Natural killer cell (primary cell): ENCODE measurements around the gene RGS6. TPM values are rescaled to one million over a fixed set of nuclear protein-coding genes. Genes with fewer than 3 reads are reported as not detected.

ENCODE experiments used
- ATAC-seq, 3 donors: fragments of 150-1000 bp in 2 of 3; fragments of 200-7000 bp in 1 of 3; cut with Tn5 transposase; 1 replicate in 1 of 3; 2 replicates in 2 of 3; pipeline ENCODE4 v1.10.0; 2021; ENCODE audit warnings: mild to moderate bottlenecking in 2 of 3, moderate library complexity in 2 of 3
- DNase-seq, 2 donors: peaks; one replicate each; pipeline versions ENCODE4 v3.0.0 to v3.0.0-alpha.2; 2013 to 2021; ENCODE audit warnings: mixed read lengths in 1 of 2
- H3K27ac ChIP-seq: one replicate; pipeline ENCODE4 v1.5.1; 2013; ENCODE audit warnings: mild to moderate bottlenecking, low read length
- H3K27me3 ChIP-seq: one replicate; pipeline ENCODE4 v1.6.1; 2013; ENCODE audit warnings: low read length; ENCODE audit not compliant: control insufficient read depth, insufficient read depth
- H3K36me3 ChIP-seq: one replicate; pipeline ENCODE4 v1.6.1; 2013; ENCODE audit warnings: low read length; ENCODE audit not compliant: control insufficient read depth, insufficient read depth
- H3K4me1 ChIP-seq: one replicate; pipeline ENCODE4 v1.6.1; 2013; ENCODE audit warnings: low read length; ENCODE audit not compliant: control insufficient read depth, insufficient read depth
- H3K4me3 ChIP-seq: one replicate; pipeline ENCODE4 v1.5.1; 2013; ENCODE audit warnings: low read length
- H3K9me3 ChIP-seq: one replicate; pipeline ENCODE4 v1.6.1; 2013; ENCODE audit warnings: low read length; ENCODE audit not compliant: control insufficient read depth, insufficient read depth
- H3K27ac Mint-ChIP-seq, 2 donors: one replicate each; pipeline ENCODE4 v1.8.0; 2022; ENCODE audit warnings: mild to moderate bottlenecking in 2 of 2, mixed read lengths in 2 of 2, moderate library complexity in 1 of 2
- H3K27me3 Mint-ChIP-seq, 2 donors: one replicate each; pipeline ENCODE4 v1.8.0; 2022; ENCODE audit warnings: low read depth in 2 of 2, mixed read lengths in 2 of 2
- H3K36me3 Mint-ChIP-seq: one replicate; pipeline ENCODE4 v1.8.0; 2022; ENCODE audit warnings: mixed read lengths
- H3K4me1 Mint-ChIP-seq, 2 donors: one replicate each; pipeline ENCODE4 v1.8.0; 2022; ENCODE audit warnings: mixed read lengths in 2 of 2
- H3K4me3 Mint-ChIP-seq: one replicate; pipeline ENCODE4 v1.8.0; 2022; ENCODE audit warnings: mild to moderate bottlenecking, moderate library complexity, mixed read lengths
- H3K9me3 Mint-ChIP-seq, 2 donors: one replicate each; pipeline ENCODE4 v1.8.0; 2022; ENCODE audit warnings: mixed read lengths in 2 of 2
- CTCF ChIP-seq: fragments of 200-600 bp; IDR thresholded peaks from one replicate; pipeline ENCODE4 v1.8.0; 2022; ENCODE audit warnings: antibody characterized with exemption
- WGBS: methylation state at CpG from one replicate; pipeline ENCODE4 v1.1.7; 2013; ENCODE audit warnings: missing lambda C conversion rate; ENCODE audit not compliant: insufficient coverage; 5-methylcytosine and 5-hydroxymethylcytosine counted together
- intact Hi-C: fragments of 100-400 bp; cut with micrococcal nuclease; formaldehyde crosslinking; loops from one replicate; pipeline ENCODE4 v1.14.2; 2022
- total RNA-seq, 4 donors: library from RNA; stranded (reverse); fragments of 120-200 nt in 1 of 4; gene quantifications; one replicate each; pipeline versions ENCODE4 v1.2.3 to v1.2.4, GENCODE V29; 2013 to 2022

The RGS6 gene
- total RNA-seq, 3 donors from 2014 or later (not counting 1 experiment from before 2014, with no cell fraction given): 0.75 to 1.4 TPM; not detected in 1

- H3K4me1 ChIP-seq: peaks cover 4% of the 10 kb centered on the region
- no peaks in the 10 kb centered on the region for H3K27me3 ChIP-seq
- no peaks in the 10 kb centered on the region for H3K36me3 Mint-ChIP-seq
- no peaks in the 10 kb centered on the region for H3K9me3 Mint-ChIP-seq
- H3K4me1 Mint-ChIP-seq: peaks cover 5 to 13% of the 10 kb centered on the region in 2 donors
- no peaks in the 10 kb centered on the region for H3K36me3 ChIP-seq
- peaks cover 4% of the 10 kb centered on the region for H3K9me3 ChIP-seq
- H3K4me3 Mint-ChIP-seq: no peak overlapping the region
- peaks cover 0 to 9% of the 10 kb centered on the region in 2 donors for H3K27me3 Mint-ChIP-seq
- no peak for ATAC-seq
- no peak for DNase-seq
- TF ChIP-seq CTCF: no peak
- WGBS: no CpG with 5 or more reads among the region's 2 CpGs
- H3K27ac ChIP-seq: no peak overlapping the region
- no peak overlapping the region for H3K4me3 ChIP-seq
- intact Hi-C loops: no loop called here
- H3K27ac Mint-ChIP-seq: no peak overlapping the region
Observed at GRCh38 chr14:72416081-72416849, 484.0 kb downstream of the RGS6 start.

- peaks cover 5 to 13% of the 10 kb centered on the region in 2 donors for H3K4me1 Mint-ChIP-seq
- Histone ChIP-seq H3K27me3 (no peaks in the 10 kb centered on the region), H3K36me3 (no peaks in the 10 kb centered on the region), H3K9me3 (peaks cover 4% of the 10 kb centered on the region), H3K27ac (no peak overlapping the region), H3K4me1 (peaks cover 4% of the 10 kb centered on the region), H3K4me3 (no peak overlapping the region)
- DNase-seq (no peak), ATAC-seq (no peak)
- TF ChIP-seq CTCF: no peak
- H3K27me3 Mint-ChIP-seq: peaks cover 0 to 9% of the 10 kb centered on the region in 2 donors
- WGBS: 80% methylated on average over 7 of the region's 7 CpGs
- H3K36me3 Mint-ChIP-seq: no peaks in the 10 kb centered on the region
- H3K4me3 Mint-ChIP-seq: no peak overlapping the region
- intact Hi-C loops: no loop called here
- no peak overlapping the region for H3K27ac Mint-ChIP-seq
- no peaks in the 10 kb centered on the region for H3K9me3 Mint-ChIP-seq
Observed at GRCh38 chr14:72416892-72417291, 484.7 kb downstream of the RGS6 start.

GRCh38 chr14:72418806-72419205, 486.6 kb downstream of the RGS6 start:
- Mint-ChIP-seq H3K36me3 (no peaks in the 10 kb centered on the region), H3K4me3 (no peak overlapping the region), H3K27me3 (peaks cover 0 to 9% of the 10 kb centered on the region in 2 donors), H3K27ac (no peak overlapping the region), H3K9me3 (no peaks in the 10 kb centered on the region), H3K4me1 (peaks cover 5 to 13% of the 10 kb centered on the region in 2 donors)
- no peak for TF ChIP-seq CTCF
- no peaks in the 10 kb centered on the region for H3K36me3 ChIP-seq
- H3K27me3 ChIP-seq: no peaks in the 10 kb centered on the region
- peaks cover 4% of the 10 kb centered on the region for H3K9me3 ChIP-seq
- peaks cover 4% of the 10 kb centered on the region for H3K4me1 ChIP-seq
- no peak overlapping the region for H3K4me3 ChIP-seq
- DNase-seq (no peak), ATAC-seq (no peak)
- intact Hi-C loops: no loop called here
- WGBS: 93% methylated on average over 3 of the region's 3 CpGs
- no peak overlapping the region for H3K27ac ChIP-seq
